NCI-H1436 treated with DMSO at 0.1 percent for 48 hours (cell line): ENCODE measurements around the gene SMCO2.
"Not testable (repeated sequence)": the region's sequence is repeated elsewhere in the genome, so short reads cannot be mapped to it uniquely, and the experiment has no call there.

Source experiments
- DNase-seq: peaks from one replicate; lab custom pipeline; 2025; lab: John Stamatoyannopoulos, UW

The SMCO2 gene

GRCh38 chr12:27527512-27527911, 81.0 kb downstream of the SMCO2 start:
- DNase-seq, result no peak

DNA sequence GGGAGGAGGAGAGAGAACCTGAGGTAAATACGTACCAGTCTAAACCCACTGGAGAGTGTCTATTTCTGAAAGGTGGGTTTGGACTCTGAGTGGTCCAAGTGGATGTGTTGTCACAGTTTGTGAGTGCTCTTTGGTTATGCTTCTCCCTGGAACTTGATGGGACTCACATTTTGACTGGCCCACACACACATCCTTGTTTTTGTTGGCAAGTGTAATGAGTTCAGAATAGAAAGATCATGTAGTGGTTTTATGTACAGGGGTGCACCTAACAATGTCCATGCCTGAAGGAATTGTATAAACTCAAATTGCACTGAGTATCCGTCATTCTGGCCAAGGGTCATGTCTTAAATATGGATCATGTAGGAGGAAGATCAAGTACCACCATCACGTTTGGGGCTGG, 82.3 kb downstream of the SMCO2 start:
- DNase-seq, result no peak

GRCh38 chr12:27530157-27530922, 83.8 kb downstream of the SMCO2 start:
- no peak for DNase-seq

DNA sequence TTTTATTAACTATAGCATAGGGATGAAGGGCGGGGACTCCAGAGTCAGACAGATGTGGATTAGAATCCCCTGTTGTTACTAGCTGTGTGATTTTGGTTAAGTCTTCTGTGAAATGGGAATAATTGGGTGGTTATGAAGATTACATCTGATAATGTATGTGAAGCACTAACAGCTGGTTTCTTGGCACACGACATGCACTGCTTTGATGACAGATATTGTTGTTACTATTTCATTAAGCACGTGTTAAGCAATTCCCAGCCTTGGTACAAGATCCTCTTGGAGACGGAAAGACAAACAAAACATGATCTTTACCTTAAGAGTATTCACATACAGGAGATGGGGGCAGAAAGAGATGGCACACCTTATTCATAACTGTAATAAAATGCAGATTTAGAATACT, 85.4 kb downstream of the SMCO2 start:
- no peak for DNase-seq

DNA sequence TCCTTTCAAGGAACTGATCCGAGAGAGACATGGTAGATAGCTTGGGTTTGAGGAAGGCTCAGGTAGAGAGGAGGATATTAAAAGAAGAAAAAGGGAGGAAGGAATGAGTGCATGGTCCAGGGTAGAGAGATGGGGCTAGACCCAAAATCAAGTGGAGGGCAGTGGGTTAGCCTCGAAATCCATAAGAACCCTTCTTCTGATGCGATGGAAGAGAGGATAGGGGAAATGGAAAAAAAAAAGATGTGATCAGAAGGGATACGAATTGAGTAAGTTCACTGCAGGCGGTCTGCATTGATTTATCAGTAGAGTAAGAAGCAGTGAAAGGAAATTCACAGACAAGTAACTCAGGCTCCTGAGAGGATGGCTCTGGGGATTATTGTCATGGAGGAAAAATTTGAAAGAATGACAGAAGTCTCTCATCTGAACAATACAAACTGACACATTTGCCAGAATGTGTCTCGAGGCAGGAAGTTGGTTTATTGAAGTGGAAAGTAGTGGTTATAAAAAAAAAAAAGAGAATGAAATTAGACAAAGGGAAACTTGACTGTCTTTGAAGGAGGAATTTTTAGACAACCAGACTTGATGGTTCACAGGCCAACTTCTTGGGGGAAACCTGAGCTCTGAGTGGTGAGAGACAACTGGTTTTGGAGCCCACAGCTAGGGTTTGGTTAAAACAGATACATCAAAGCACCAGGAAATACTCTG, 87.7 kb downstream of the SMCO2 start:
- no peak for DNase-seq

DNA sequence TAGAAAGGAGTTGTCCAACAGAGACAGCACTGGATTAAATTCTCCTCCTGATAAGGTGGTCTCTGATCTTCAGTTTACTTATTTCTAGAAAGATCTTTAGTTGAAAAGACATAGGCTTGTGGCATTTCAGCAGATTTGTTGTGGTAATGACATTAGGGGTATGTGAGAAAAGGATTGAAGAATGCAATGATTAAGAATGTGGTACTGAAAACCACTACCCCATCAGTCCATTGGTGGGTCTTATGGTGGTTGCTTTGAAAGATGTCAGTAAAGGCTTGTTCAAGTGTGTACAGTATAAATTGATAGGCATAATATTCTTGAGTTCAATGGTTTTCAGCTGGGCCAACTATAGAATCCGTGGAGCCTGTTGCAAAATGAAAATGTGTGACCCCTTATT, 88.2 kb downstream of the SMCO2 start:
- DNase-seq, result no peak

DNA sequence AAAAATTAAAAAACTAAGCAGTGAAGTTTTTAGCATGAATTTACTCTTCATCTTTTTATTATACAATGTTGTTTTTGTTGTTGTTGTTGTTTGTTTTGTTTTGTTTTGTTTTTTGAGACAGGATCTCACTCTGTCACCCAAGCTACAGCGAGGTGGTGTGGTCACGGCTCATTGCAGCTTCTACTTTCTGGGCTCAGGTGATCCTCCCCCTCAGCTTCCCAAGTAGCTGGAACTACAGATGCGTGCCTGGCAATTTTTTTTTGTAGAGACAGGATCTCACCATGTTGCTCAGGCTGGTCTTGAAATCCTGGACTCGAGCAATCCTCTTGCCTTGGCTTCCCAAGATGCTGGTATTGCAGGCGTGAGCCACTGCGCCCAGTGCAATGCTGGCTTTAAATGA, 88.8 kb downstream of the SMCO2 start:
- no peak for DNase-seq

- DNase-seq, result no peak
These were observed 91.5 kb downstream of the SMCO2 start for GRCh38 chr12:27537855-27538675.

GRCh38 chr12:27539191-27539631, 92.7 kb downstream of the SMCO2 start:
- DNase-seq, result no peak

- DNase-seq, result no peak
These were observed 94.6 kb downstream of the SMCO2 start for GRCh38 chr12:27541031-27541719.

DNA sequence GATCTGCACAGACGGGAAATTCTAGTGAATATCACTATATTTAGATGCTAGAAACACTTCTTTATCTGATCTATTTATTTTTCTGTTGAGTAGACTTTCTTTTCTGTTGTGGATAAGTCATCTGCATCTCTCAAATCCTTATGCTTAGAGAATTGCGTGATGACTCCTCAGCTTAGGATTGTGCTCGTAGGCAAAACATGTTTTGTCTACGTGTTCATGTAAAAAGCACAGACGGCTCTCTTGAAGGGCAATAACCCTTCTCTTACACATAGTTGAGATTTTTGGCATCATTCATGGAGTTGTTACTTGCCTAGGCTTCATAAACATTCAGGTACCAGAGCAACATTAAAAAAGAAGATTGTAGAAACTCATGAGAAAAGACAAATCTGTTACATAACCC, 96.1 kb downstream of the SMCO2 start:
- DNase-seq, result no peak

DNA sequence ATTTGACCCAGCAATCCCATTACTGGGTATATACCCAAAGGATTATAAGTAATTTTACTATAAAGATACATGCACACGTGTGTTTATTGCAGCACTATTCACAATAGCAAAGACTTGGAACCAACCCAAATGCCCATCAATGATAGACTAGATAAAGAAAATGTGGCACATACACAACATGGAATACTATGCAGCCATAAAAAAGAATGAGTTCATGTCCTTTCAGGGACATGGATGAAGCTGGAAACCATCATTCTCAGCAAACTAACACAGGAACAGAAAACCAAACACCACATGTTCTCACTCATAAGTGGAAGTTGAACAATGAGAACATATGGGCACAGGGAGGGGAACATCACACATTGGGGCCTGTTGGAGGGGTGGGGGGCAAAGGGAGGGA, 98.3 kb downstream of the SMCO2 start:
- DNase-seq, result not testable (repeated sequence)

DNA sequence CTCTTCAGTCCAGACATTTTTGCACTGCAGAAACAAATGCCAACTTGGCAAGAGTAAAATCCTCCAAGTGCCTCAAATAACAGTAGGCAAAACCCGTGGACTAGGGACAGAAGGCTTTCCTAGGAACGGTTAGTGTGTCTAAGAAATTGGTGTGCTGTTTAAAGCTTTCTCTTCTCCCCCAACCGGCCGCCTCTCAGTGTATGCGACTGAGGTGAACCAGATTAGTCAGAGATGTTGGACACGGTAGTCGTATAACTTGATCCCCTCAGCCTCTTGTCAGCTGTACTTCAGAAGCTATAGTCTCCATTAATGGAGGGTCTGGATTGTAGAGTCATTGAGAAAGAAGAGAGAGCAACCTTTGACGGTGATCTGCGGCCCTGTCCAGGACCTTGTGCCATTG, 99.1 kb downstream of the SMCO2 start:
- no peak for DNase-seq

- no peak for DNase-seq
These were observed 101.1 kb downstream of the SMCO2 start for GRCh38 chr12:27547592-27547991.

DNA sequence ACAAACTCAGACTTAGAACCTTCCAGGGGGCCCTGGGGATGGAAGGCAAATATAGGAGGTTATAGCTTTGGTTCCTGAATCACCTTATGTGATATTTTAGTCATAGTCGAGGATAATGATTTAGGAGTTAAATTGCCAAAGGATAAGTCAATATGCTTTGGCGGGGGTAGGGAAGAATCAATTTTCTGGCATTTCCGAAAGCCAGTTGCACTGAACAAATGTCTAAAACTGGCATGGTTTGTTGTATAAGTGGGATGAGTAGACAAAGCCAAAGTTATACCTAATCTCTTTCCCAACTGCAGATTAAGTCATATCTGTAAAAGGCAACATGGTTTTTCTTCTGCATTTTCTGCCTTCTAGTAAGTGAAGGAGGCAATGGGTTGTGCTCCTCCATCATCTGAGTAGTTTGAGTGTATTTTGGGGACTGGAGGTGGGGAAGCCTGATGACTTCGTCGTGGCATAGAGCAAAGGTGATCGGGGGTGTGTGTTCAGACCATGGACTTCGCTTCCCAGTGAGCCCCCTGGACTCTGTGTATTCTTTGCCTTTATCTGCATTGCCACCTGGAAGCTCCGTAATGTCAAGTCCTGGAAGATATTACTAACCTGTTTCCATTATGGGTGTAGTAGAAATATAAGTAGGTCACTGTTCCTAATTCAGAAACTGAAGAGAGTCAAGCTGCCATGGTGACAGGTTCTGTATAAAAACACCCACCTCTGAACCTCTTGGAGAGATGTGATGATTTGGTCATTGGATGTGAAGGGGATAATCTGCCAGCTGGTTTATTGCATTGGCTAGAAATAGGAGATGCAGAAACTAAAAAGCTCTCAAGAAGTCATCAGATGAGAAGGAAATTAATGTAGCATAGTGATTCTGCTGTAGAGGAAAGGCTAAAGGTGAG, 102.0 kb downstream of the SMCO2 start:
- no peak for DNase-seq

DNA sequence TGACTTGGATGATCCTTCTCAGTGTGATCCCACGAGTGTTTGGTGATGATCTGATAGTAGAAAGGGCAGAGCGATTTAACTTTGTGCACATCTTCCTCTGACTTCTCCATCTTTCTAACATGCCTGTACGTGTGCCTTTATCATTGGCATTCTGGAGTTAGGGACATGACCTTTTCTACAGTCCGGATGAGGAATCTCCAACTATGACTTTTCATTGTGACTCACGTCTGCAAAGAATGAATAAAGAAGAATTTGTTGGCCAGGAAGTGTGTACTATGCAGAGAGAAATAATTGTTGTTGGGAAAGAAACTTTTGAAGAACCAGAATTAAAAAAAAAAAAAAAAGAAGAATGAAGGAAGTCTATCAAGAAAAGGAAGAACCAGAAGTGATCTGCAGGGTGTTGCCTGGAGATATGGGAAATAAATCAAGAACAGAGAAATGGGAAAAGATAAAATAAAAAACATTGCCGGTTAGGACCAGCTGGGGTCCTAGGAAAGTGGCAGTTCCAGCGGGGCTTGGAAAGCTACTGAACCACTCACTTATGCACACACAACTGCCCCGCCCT, 102.8 kb downstream of the SMCO2 start:
- no peak for DNase-seq

DNA sequence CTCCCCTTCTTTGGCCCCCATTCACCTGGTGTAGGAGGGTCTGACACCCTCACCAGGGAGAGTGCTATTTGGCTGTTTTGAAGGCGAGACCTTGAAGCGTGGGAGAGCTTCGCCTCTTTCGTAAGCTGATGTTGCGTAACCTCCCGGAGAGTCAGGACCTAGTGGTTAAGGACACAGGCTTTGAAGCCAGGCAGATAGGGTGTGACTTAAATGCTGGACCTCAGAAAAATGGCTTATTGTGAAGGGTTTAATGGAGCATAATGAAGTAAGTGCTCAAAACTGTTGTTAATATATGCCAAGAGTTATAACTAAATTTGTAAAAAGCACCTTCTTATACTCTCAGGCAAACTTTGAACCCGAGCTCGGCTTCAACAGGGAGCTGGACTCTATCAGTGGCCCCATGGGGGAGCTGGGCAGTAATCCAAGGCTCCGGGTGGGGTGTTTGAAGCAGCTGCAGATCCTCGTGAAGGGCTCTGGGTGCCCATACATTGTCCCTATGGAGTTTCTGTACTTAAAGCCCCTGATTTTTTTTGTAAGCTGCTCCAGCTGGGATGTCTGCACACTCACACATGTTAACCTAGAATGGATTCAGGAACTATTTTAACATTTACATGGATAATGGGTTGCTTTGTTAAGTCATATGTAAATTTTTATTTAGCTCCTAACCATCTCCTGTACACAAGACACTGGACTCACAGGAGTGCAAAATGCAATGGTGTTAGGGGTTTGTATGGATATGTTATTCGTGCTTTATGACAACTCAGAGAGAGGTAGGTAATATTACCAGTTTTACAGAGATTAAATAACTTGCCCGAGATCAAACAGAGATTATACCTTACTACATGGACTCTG, 103.5 kb downstream of the SMCO2 start:
- DNase-seq, result no peak

GRCh38 chr12:27550653-27550975, 104.1 kb downstream of the SMCO2 start:
- DNase-seq, result no peak

DNA sequence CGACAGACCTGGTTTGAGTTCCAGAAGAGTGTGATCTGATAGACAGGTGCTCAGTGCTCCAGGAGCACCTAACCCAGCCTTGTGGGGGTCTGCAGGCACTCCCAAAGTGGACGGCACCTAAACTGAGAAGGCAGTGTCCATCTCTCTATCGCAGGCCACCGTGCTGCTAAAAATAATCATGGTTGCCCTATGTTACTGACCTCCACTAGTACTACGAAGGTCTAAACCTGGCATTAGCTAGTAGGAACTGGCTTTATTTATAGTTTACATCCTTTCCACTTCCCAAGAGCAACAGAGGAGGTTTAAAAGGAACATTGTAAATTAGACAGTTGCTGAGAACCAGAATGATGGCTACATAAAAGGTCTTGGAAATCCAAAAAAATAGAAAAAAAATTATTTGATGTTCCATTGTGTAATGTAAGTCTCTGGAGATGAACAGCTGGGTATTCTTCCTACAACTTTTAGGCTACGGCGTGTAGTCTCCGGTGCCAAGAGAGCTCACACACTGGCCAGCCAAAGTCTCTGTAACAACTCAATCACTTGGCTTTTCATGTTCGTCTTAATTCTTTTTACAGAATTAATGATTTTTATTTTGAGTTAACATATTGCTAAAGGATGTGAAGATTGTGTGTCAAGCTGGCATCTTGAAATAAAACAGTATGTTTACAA, 104.8 kb downstream of the SMCO2 start:
- no peak for DNase-seq
